Endodermal cell (in vitro differentiated cells): ENCODE data around the gene HTR3D. TPM values are rescaled to one million over a fixed set of nuclear protein-coding genes. Genes with fewer than 3 reads are reported as not detected.
A peak's percentile ranks its signal among the peaks of the same experiment; 100 is the strongest.

Source experiments
- DNase-seq: peaks from one replicate; pipeline ENCODE4 v3.0.0-alpha.2; 2017
- H3K27ac ChIP-seq: 2 replicates; pipeline ENCODE4 v1.5.1; 2013; ENCODE audit warnings: mild to moderate bottlenecking, low read depth, low read length, moderate library complexity
- H3K27me3 ChIP-seq: 2 replicates; pipeline ENCODE4 v1.6.1; 2013; ENCODE audit warnings: mild to moderate bottlenecking, low read length, moderate library complexity; ENCODE audit not compliant: insufficient read depth, control insufficient read depth, poor library complexity, severe bottlenecking
- H3K36me3 ChIP-seq: 2 replicates; pipeline ENCODE4 v1.7.0; 2013; ENCODE audit warnings: mild to moderate bottlenecking, low read length, moderate library complexity; ENCODE audit not compliant: control insufficient read depth, insufficient read depth
- H3K4me1 ChIP-seq: one replicate; pipeline ENCODE4 v1.7.0; 2013; ENCODE audit warnings: low read length; ENCODE audit not compliant: control insufficient read depth, insufficient read depth
- H3K4me3 ChIP-seq: 2 replicates; pipeline ENCODE4 v1.5.1; 2013; ENCODE audit warnings: mild to moderate bottlenecking, low read length, moderate library complexity
- H3K9ac ChIP-seq: 2 replicates; pipeline ENCODE4 v1.6.1; 2013; ENCODE audit warnings: mild to moderate bottlenecking, low read length, moderate library complexity; ENCODE audit not compliant: poor library complexity, severe bottlenecking; ENCODE audit errors: extremely low read depth
- H3K9me3 ChIP-seq: 2 replicates; pipeline ENCODE4 v1.6.1; 2013; ENCODE audit warnings: mild to moderate bottlenecking, low read length, moderate library complexity; ENCODE audit not compliant: control insufficient read depth
- H3K27ac Mint-ChIP-seq: 2 replicates; pipeline ENCODE4 v1.8.0; 2020; ENCODE audit warnings: mixed read lengths
- H3K27me3 Mint-ChIP-seq: 2 replicates; pipeline ENCODE4 v1.8.0; 2021; ENCODE audit warnings: mild to moderate bottlenecking, mixed read lengths; ENCODE audit not compliant: insufficient read depth
- H3K36me3 Mint-ChIP-seq: 2 replicates; pipeline ENCODE4 v1.8.0; 2020; ENCODE audit warnings: low read depth, mixed read lengths
- H3K4me1 Mint-ChIP-seq: 2 replicates; pipeline ENCODE4 v1.8.0; 2020; ENCODE audit warnings: mixed read lengths
- H3K4me3 Mint-ChIP-seq: 2 replicates; pipeline ENCODE4 v1.8.0; 2020; ENCODE audit warnings: mild to moderate bottlenecking, moderate library complexity, mixed read lengths
- H3K9me3 Mint-ChIP-seq: 2 replicates; pipeline ENCODE4 v1.8.0; 2020; ENCODE audit warnings: mild to moderate bottlenecking, mixed read lengths
- WGBS, 2 experiments: methylation state at CpG; one replicate each; pipeline versions ENCODE4 v1.1.5 to v1.1.7; 2013; ENCODE audit warnings: missing lambda C conversion rate in 2 of 2, mixed read lengths in 1 of 2; ENCODE audit not compliant: insufficient coverage in 1 of 2, insufficient read length in 1 of 2; 5-methylcytosine and 5-hydroxymethylcytosine counted together
- total RNA-seq, 2 donors: library from RNA; stranded (reverse); fragmentation: NEBNext Ultra II Directional in 1 of 2; extraction: Animal tissue kit (Norgen Biotek cat#: 25700) in 1 of 2; gene quantifications; 2 replicates in 1 of 2; 3 replicates in 1 of 2; pipeline ENCODE4 v1.2.1, GENCODE V29; 2021
- TF ChIP-seq, protein P1 (sequence below): fragments of 200-600 bp; sonication (generic); conservative IDR thresholded peaks from 2 replicates; pipeline ENCODE4 v1.5.0; 2021; ENCODE audit warnings: antibody characterized with exemption, mild to moderate bottlenecking

Gene HTR3D
- total RNA-seq, 2 donors from 2014 or later, result not detected

GRCh38 chr3:184039414-184039813 lies 7.9 kb downstream of the HTR3D start:
- Mint-ChIP-seq H3K4me1 (no peaks in the 10 kb centered on the region), H3K4me3 (no peak overlapping the region), H3K36me3 (no peaks in the 10 kb centered on the region), H3K9me3 (no peaks in the 10 kb centered on the region), H3K27ac (no peak overlapping the region), H3K27me3 (peaks cover 6% of the 10 kb centered on the region)
- Histone ChIP-seq H3K9ac (no peak overlapping the region), H3K4me1 (no peaks in the 10 kb centered on the region), H3K27me3 (no peaks in the 10 kb centered on the region), H3K4me3 (no peak overlapping the region), H3K27ac (no peak overlapping the region), H3K9me3 (no peaks in the 10 kb centered on the region), H3K36me3 (no peaks in the 10 kb centered on the region)
- DNase-seq, result no peak
- WGBS, 2 experiments, result 91 to 93% methylated on average over 4 to 5 of the region's 5 CpGs
- TF ChIP-seq, protein P1, sequence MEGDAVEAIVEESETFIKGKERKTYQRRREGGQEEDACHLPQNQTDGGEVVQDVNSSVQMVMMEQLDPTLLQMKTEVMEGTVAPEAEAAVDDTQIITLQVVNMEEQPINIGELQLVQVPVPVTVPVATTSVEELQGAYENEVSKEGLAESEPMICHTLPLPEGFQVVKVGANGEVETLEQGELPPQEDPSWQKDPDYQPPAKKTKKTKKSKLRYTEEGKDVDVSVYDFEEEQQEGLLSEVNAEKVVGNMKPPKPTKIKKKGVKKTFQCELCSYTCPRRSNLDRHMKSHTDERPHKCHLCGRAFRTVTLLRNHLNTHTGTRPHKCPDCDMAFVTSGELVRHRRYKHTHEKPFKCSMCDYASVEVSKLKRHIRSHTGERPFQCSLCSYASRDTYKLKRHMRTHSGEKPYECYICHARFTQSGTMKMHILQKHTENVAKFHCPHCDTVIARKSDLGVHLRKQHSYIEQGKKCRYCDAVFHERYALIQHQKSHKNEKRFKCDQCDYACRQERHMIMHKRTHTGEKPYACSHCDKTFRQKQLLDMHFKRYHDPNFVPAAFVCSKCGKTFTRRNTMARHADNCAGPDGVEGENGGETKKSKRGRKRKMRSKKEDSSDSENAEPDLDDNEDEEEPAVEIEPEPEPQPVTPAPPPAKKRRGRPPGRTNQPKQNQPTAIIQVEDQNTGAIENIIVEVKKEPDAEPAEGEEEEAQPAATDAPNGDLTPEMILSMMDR, result no peak

GRCh38 chr3:184040010-184040409 lies 8.5 kb downstream of the HTR3D start:
- Histone ChIP-seq H3K4me3 (no peak overlapping the region), H3K4me1 (no peaks in the 10 kb centered on the region), H3K27ac (no peak overlapping the region), H3K9me3 (no peaks in the 10 kb centered on the region), H3K36me3 (no peaks in the 10 kb centered on the region), H3K27me3 (no peaks in the 10 kb centered on the region), H3K9ac (no peak overlapping the region)
- TF ChIP-seq, protein P1, result peak; percentile 77
- DNase-seq, result peak; percentile 80
- H3K36me3 Mint-ChIP-seq, result no peaks in the 10 kb centered on the region
- no peaks in the 10 kb centered on the region for H3K9me3 Mint-ChIP-seq
- no peak overlapping the region for H3K4me3 Mint-ChIP-seq
- peaks cover 6% of the 10 kb centered on the region for H3K27me3 Mint-ChIP-seq
- H3K27ac Mint-ChIP-seq, result no peak overlapping the region
- whole genome bisulfite sequencing, 2 experiments, result 41 to 69% methylated on average over 2 to 3 of the region's 3 CpGs
- H3K4me1 Mint-ChIP-seq, result no peaks in the 10 kb centered on the region

- Mint-ChIP-seq H3K27ac (no peak overlapping the region), H3K4me3 (no peak overlapping the region), H3K36me3 (no peaks in the 10 kb centered on the region), H3K27me3 (no peaks in the 10 kb centered on the region), H3K9me3 (no peaks in the 10 kb centered on the region), H3K4me1 (no peaks in the 10 kb centered on the region)
- Histone ChIP-seq H3K4me1 (no peaks in the 10 kb centered on the region), H3K9ac (no peak overlapping the region), H3K9me3 (no peaks in the 10 kb centered on the region), H3K27me3 (no peaks in the 10 kb centered on the region), H3K4me3 (no peak overlapping the region), H3K36me3 (no peaks in the 10 kb centered on the region), H3K27ac (no peak overlapping the region)
- no peak for DNase-seq
- TF ChIP-seq, protein P1, result no peak
- WGBS, 2 experiments, result 89 to 91% methylated on average over 1 of the region's 1 CpG
Measured at GRCh38 chr3:184042617-184043016, 11.1 kb downstream of the HTR3D start.
